Activated T-helper 2 cell treated with anti-CD3 and anti-CD28 coated beads, Interferon-gamma antibody, Interleukin-2, Interleukin-4, amounts not matched to agents 10 μg/mL and 5 μg/mL and 100 μg/mL, durations not matched to agents 14 hours and 24 hours and 36 hours (primary cell): Measurements from ENCODE around the gene BCAT1. TPM values are rescaled to one million over a fixed set of nuclear protein-coding genes. Genes with fewer than 3 reads are reported as not detected.

Experiments used
- DNase-seq: peaks from one replicate; pipeline ENCODE4 v3.0.0; 2021; ENCODE audit warnings: low spot score
- H3K27ac Mint-ChIP-seq: one replicate; pipeline ENCODE4 v1.8.0; 2021; ENCODE audit warnings: mixed read lengths
- H3K27me3 Mint-ChIP-seq: one replicate; pipeline ENCODE4 v1.8.0; 2021; ENCODE audit warnings: low read depth, mixed read lengths
- H3K36me3 Mint-ChIP-seq: one replicate; pipeline ENCODE4 v1.8.0; 2021; ENCODE audit warnings: low read depth, mixed read lengths
- H3K4me1 Mint-ChIP-seq: one replicate; pipeline ENCODE4 v1.8.0; 2021; ENCODE audit warnings: low read depth, mixed read lengths
- H3K4me3 Mint-ChIP-seq: one replicate; pipeline ENCODE4 v1.8.0; 2021; ENCODE audit warnings: low read depth, mild to moderate bottlenecking, moderate library complexity, mixed read lengths
- H3K9me3 Mint-ChIP-seq: one replicate; pipeline ENCODE4 v1.8.0; 2021; ENCODE audit warnings: mixed read lengths
- intact Hi-C: fragments of 100-400 bp; cut with micrococcal nuclease; formaldehyde crosslinking; loops from one replicate; pipeline ENCODE4 v1.15.1; 2023
- total RNA-seq: library from RNA; stranded (reverse); gene quantifications from 2 replicates; pipeline ENCODE4 v1.2.3, GENCODE V29; 2022

BCAT1 gene
- total RNA-seq, 1 donor from 2014 or later, result 12.9 TPM

- Mint-ChIP-seq H3K4me3 (no peak overlapping the region), H3K27ac (no peak overlapping the region), H3K9me3 (peaks cover 6% of the 10 kb centered on the region), H3K4me1 (peaks cover 25% of the 10 kb centered on the region), H3K27me3 (peaks cover 4% of the 10 kb centered on the region), H3K36me3 (peaks cover 4% of the 10 kb centered on the region)
- intact Hi-C loops, result loop anchor here (2.0 kb wide), 2 partner anchors 17 to 41 kb away; no protein-coding TSS in a partner anchor
- DNase-seq, result no peak
These were observed 151.0 kb downstream of the BCAT1 start for GRCh38 chr12:24797901-24798300.

GRCh38 chr12:24796876-24797275, 152.0 kb downstream of the BCAT1 start:
- Mint-ChIP-seq H3K36me3 (peaks cover 2% of the 10 kb centered on the region), H3K27ac (no peak overlapping the region), H3K4me1 (peaks cover 32% of the 10 kb centered on the region), H3K9me3 (peaks cover 3% of the 10 kb centered on the region), H3K4me3 (no peak overlapping the region), H3K27me3 (peaks cover 4% of the 10 kb centered on the region)
- intact Hi-C loops, result loop anchor here (2.0 kb wide), 2 partner anchors 18 to 42 kb away; no protein-coding TSS in a partner anchor
- DNase-seq, result no peak

GRCh38 chr12:24795699-24796347, 153.1 kb downstream of the BCAT1 start:
- H3K9me3 Mint-ChIP-seq, result no peaks in the 10 kb centered on the region
- H3K4me3 Mint-ChIP-seq, result peak overlapping the region; percentile 77
- no peaks in the 10 kb centered on the region for H3K36me3 Mint-ChIP-seq
- no peak for DNase-seq
- H3K27me3 Mint-ChIP-seq, result peaks cover 4% of the 10 kb centered on the region
- peak overlapping the region; percentile 60 for H3K27ac Mint-ChIP-seq
- H3K4me1 Mint-ChIP-seq, result peaks cover 38% of the 10 kb centered on the region
- intact Hi-C loops, result loop anchor here (2.0 kb wide), 2 partner anchors 19 to 43 kb away; no protein-coding TSS in a partner anchor

GRCh38 chr12:24791622-24792021, 157.3 kb downstream of the BCAT1 start:
- Mint-ChIP-seq H3K27ac (no peak overlapping the region), H3K27me3 (peaks cover 8% of the 10 kb centered on the region), H3K4me1 (peaks cover 26% of the 10 kb centered on the region), H3K9me3 (no peaks in the 10 kb centered on the region), H3K4me3 (no peak overlapping the region), H3K36me3 (no peaks in the 10 kb centered on the region)
- intact Hi-C loops, result no loop called here
- no peak for DNase-seq

DNA sequence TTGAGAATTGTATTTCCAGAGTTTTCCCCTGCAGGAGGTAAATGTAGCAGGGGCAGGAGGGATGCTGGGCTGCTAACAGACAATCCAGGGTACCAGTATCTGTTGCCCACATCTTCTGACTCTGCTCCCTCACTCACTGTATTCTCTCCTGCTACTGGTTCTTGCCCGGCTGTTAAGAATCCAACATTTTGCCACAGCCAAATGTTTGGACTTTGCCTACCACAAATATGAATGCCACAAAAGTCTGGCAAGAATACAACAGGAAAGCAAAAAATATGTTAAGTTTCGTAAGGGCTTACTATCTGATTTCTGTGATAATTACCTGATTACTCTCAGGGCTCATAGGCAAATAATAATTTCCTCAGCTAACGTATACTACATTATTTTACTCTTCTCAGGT, 160.0 kb downstream of the BCAT1 start:
- no peak overlapping the region for H3K4me3 Mint-ChIP-seq
- peaks cover 13% of the 10 kb centered on the region for H3K4me1 Mint-ChIP-seq
- H3K27me3 Mint-ChIP-seq, result peaks cover 14% of the 10 kb centered on the region
- H3K9me3 Mint-ChIP-seq, result no peaks in the 10 kb centered on the region
- no peaks in the 10 kb centered on the region for H3K36me3 Mint-ChIP-seq
- intact Hi-C loops, result no loop called here
- no peak for DNase-seq
- no peak overlapping the region for H3K27ac Mint-ChIP-seq

DNA sequence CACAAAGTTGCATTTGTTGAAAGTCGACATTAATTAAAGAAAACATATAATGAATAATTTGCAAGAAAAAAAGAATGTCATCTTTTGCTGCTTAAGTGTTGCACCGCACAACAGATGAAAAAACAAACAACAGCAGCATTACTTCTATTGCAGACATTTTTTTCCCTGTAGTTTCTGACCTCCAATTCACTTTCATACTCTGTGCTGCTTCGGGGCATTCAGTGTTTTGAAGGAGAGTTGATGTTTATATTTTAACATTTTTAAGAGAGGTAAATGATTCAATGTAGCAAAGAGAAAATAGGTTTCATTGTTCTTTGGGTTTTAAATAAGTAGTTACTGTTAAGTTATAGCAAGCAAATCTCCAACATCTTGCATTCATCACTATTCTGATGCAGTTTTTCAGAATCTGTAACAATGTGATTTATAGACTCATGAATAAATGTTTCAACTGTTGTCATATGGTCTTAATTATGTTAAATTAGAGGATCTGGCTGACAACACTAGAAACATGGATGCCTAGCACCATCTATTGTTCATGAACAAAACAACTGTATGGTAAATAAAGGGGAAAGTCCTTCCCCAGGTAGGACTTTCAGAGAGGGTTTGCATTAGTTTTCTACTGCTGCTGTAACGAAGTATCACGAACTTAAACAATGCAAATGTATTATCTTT, 168.1 kb downstream of the BCAT1 start:
- intact Hi-C loops, result no loop called here

GRCh38 chr12:24778486-24779304, 170.2 kb downstream of the BCAT1 start:
- peaks cover 3% of the 10 kb centered on the region for H3K4me1 Mint-ChIP-seq
- intact Hi-C loops, result loop anchor here (5.0 to 10.0 kb wide), 2 partner anchors 101 to 1574 kb away; no protein-coding TSS in a partner anchor
- peaks cover 11% of the 10 kb centered on the region for H3K27me3 Mint-ChIP-seq
- H3K9me3 Mint-ChIP-seq, result no peaks in the 10 kb centered on the region
- H3K36me3 Mint-ChIP-seq, result no peaks in the 10 kb centered on the region
- no peak for DNase-seq
- no peak overlapping the region for H3K4me3 Mint-ChIP-seq
- H3K27ac Mint-ChIP-seq, result no peak overlapping the region

More for the DNA sequence above, 168.1 kb downstream of the BCAT1 start:
- Mint-ChIP-seq H3K4me3 (no peak overlapping the region), H3K4me1 (peaks cover 3% of the 10 kb centered on the region), H3K27me3 (peaks cover 15% of the 10 kb centered on the region), H3K9me3 (no peaks in the 10 kb centered on the region), H3K36me3 (no peaks in the 10 kb centered on the region), H3K27ac (no peak overlapping the region)
- DNase-seq, result no peak

DNA sequence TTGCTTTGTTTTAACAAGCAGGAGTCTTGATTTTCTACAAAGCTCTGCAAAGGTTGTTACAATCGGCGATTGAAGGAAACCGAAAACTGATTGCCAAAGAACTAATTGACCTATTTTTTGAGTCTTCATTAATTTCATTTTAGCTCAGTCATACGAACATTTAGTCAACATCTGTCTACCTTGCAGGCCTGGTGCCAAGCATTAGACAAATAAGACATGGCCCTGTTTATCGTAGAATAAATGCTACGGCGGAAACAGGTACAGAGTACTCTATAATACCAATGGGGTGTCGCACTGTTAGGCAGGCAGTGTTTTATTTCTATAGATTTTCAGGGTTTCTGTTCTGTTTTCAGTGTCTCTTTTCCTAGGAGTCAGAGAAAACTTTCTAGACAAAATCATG, 171.5 kb downstream of the BCAT1 start:
- H3K4me1 Mint-ChIP-seq, result peaks cover 3% of the 10 kb centered on the region
- peaks cover 7% of the 10 kb centered on the region for H3K27me3 Mint-ChIP-seq
- H3K4me3 Mint-ChIP-seq, result no peak overlapping the region
- no peak for DNase-seq
- no peaks in the 10 kb centered on the region for H3K9me3 Mint-ChIP-seq
- no peaks in the 10 kb centered on the region for H3K36me3 Mint-ChIP-seq
- intact Hi-C loops, result loop anchor here (5.0 to 10.0 kb wide), 2 partner anchors 100 to 1573 kb away; no protein-coding TSS in a partner anchor
- no peak overlapping the region for H3K27ac Mint-ChIP-seq

GRCh38 chr12:24776861-24777260, 172.0 kb downstream of the BCAT1 start:
- no peaks in the 10 kb centered on the region for H3K36me3 Mint-ChIP-seq
- H3K27ac Mint-ChIP-seq, result no peak overlapping the region
- peaks cover 4% of the 10 kb centered on the region for H3K27me3 Mint-ChIP-seq
- intact Hi-C loops, result loop anchor here (5.0 to 10.0 kb wide), 2 partner anchors 100 to 1572 kb away; no protein-coding TSS in a partner anchor
- DNase-seq, result no peak
- H3K4me1 Mint-ChIP-seq, result peaks cover 3% of the 10 kb centered on the region
- no peaks in the 10 kb centered on the region for H3K9me3 Mint-ChIP-seq
- no peak overlapping the region for H3K4me3 Mint-ChIP-seq

DNA sequence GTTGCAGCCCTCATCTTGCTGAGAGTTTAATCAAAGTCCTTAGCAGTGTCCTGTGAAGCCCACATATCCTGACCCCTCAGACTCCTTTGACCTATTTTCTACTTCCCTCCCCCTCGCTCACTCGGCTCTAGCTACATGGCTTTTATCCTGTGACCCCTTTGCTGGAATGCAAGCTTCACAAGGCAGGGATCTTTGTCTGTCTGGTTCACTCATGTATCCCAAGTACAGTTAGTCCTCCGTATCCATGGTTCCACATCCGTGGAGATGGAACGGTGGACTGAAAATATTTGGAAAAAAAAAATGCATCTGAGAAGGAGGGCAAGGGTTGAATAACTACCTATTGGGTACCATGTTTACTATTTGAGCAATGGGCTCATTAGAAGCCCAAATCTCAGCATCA, 173.8 kb downstream of the BCAT1 start:
- peaks cover 9% of the 10 kb centered on the region for H3K27me3 Mint-ChIP-seq
- H3K27ac Mint-ChIP-seq, result no peak overlapping the region
- H3K4me3 Mint-ChIP-seq, result no peak overlapping the region
- no peaks in the 10 kb centered on the region for H3K36me3 Mint-ChIP-seq
- H3K9me3 Mint-ChIP-seq, result no peaks in the 10 kb centered on the region
- intact Hi-C loops, result loop anchor here (5.0 to 10.0 kb wide), 2 partner anchors 98 to 1570 kb away; no protein-coding TSS in a partner anchor
- DNase-seq, result no peak
- peaks cover 3% of the 10 kb centered on the region for H3K4me1 Mint-ChIP-seq

DNA sequence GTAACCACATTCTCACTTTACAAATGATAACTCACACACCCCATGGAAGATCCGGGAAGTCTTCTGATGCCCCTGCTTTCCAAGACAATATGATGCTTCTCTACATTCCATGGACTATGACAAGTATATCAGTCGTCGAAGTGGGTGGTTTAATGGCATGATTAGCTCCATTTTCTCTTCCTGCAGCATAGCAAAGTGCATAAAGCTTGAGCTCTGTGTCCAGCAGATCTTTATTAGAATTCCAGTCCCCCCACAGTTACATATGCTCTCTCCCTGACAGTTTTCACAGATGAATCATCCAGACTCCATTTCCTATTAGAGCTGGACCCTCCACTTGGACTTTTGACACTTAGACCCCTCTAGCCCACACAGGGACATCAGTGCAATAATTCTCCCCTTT, 174.9 kb downstream of the BCAT1 start:
- Mint-ChIP-seq H3K27ac (no peak overlapping the region), H3K27me3 (peaks cover 6% of the 10 kb centered on the region), H3K9me3 (no peaks in the 10 kb centered on the region), H3K36me3 (no peaks in the 10 kb centered on the region), H3K4me1 (no peaks in the 10 kb centered on the region), H3K4me3 (no peak overlapping the region)
- intact Hi-C loops, result loop anchor here (10.0 kb wide), 1 partner anchor 1569 kb away; no protein-coding TSS in a partner anchor
- DNase-seq, result no peak

DNA sequence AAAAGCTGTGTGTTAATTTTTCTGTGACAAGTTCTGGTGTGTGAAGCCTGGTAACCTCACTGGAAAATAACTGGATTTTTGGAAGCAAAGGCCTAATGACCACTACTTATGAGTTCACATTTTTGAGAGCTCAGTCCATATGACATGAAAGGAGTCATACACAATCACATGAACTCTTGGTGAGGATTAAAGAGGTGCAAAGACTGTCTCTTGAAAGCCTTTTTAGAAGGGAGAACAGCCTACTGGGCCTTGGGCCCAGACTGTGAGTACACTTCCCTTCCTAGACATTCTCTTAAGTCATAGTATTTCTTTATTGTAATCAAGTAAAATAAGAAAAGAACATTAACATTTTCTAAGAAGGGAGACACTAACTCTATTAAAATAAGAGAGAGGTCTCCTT, 176.1 kb downstream of the BCAT1 start:
- no peak overlapping the region for H3K4me3 Mint-ChIP-seq
- H3K4me1 Mint-ChIP-seq, result no peaks in the 10 kb centered on the region
- DNase-seq, result no peak
- no peaks in the 10 kb centered on the region for H3K9me3 Mint-ChIP-seq
- H3K27me3 Mint-ChIP-seq, result peaks cover 6% of the 10 kb centered on the region
- H3K36me3 Mint-ChIP-seq, result no peaks in the 10 kb centered on the region
- intact Hi-C loops, result loop anchor here (10.0 kb wide), 1 partner anchor 1568 kb away; no protein-coding TSS in a partner anchor
- H3K27ac Mint-ChIP-seq, result no peak overlapping the region
